Measurements from ENCODE around the gene ACSL6.

ACSL6 gene

GRCh38 chr5:132011622-132012343 lies at the start of gene ACSL6:
Gene ACSL6, minus strand, starts transcription at chr5:132011658. Its CDS starts 105 bp downstream, at chr5:132011553.
- peak; percentile 55 for DNase-seq

GRCh38 chr5:132060501-132061161 lies 49.2 kb upstream of the ACSL6 start, which contains the start of gene IL3:
Gene IL3, plus strand, starts transcription at chr5:132060655. Its CDS starts 52 bp downstream, at chr5:132060707.
- no peak for DNase-seq

GRCh38 chr5:132059696-132060500 lies 48.4 kb upstream of the ACSL6 start:
- DNase-seq: no peak

- DNase-seq: peak; percentile 53
Observed at GRCh38 chr5:132059043-132059695, 47.7 kb upstream of the ACSL6 start.

GRCh38 chr5:132058646-132059042 lies 47.2 kb upstream of the ACSL6 start:
- no peak for DNase-seq

- DNase-seq: no peak
Observed at GRCh38 chr5:132057498-132058255, 46.2 kb upstream of the ACSL6 start.

GRCh38 chr5:132056610-132057497 lies 45.4 kb upstream of the ACSL6 start:
- no peak for DNase-seq

- peak; percentile 41 for DNase-seq
Observed at GRCh38 chr5:132055808-132056609, 44.6 kb upstream of the ACSL6 start.

- no peak for DNase-seq
Observed at GRCh38 chr5:132055441-132055807, 44.0 kb upstream of the ACSL6 start.

- DNase-seq: no peak
Observed at GRCh38 chr5:132054697-132055440, 43.4 kb upstream of the ACSL6 start.

GRCh38 chr5:132054031-132054696 lies 42.7 kb upstream of the ACSL6 start:
- DNase-seq: no peak

GRCh38 chr5:132053483-132053882 lies 42.0 kb upstream of the ACSL6 start:
- DNase-seq: no peak

- no peak for DNase-seq
Observed at GRCh38 chr5:132052520-132052919, 41.1 kb upstream of the ACSL6 start.

GRCh38 chr5:132050661-132051552 lies 39.4 kb upstream of the ACSL6 start:
- DNase-seq: no peak

GRCh38 chr5:132050136-132050535 lies 38.7 kb upstream of the ACSL6 start:
- DNase-seq: no peak

- no peak for DNase-seq
Observed at GRCh38 chr5:132049559-132049958, 38.1 kb upstream of the ACSL6 start.

- DNase-seq: no peak
Observed at GRCh38 chr5:132049093-132049492, 37.6 kb upstream of the ACSL6 start.

- DNase-seq: no peak
Observed at GRCh38 chr5:132046880-132047299, 35.4 kb upstream of the ACSL6 start.

All from CD4-positive, alpha-beta T cell treated with Interleukin-6 for 4 hours (primary cell).